OCI-LY7 (cell line): Measurements from ENCODE around the gene GPRC5D.

Experiments
- EZH2phosphoT487 ChIP-seq: fragments of 200-600 bp; sonication (generic); IDR thresholded peaks from 2 replicates; pipeline ENCODE4 v1.6.1; 2018; ENCODE audit warnings: low read depth, borderline replicate concordance, mild to moderate bottlenecking, mixed run types, antibody characterized with exemption, low read length, moderate library complexity, mixed read lengths
- TF ChIP-seq, protein P1 (sequence below): fragments of 200-600 bp; sonication (generic); conservative IDR thresholded peaks from 2 replicates; pipeline ENCODE4 v1.5.1; 2014; ENCODE audit warnings: mild to moderate bottlenecking, antibody characterized with exemption, low read length, moderate library complexity, mixed read lengths

DNA sequence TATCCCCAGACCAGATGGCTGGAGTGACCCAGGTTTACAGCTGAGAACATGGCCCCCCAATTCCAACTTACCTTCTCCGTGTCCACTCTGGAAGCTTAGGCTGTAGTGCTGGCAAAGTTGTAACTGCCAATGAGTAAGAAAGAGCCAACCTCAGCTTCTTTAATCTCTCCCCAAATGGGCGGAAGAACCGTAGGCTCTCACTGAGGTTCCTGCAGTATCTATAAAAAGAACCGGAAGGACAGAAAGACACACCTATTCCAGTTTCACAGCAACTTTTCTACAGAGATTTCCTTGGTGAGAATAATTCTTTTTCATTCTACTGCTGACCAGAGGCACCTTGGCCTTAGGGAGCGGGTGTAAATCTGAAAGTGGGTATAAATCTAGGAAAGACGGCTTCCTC is at the start of gene GPRC5D:
- TF ChIP-seq, protein P1, sequence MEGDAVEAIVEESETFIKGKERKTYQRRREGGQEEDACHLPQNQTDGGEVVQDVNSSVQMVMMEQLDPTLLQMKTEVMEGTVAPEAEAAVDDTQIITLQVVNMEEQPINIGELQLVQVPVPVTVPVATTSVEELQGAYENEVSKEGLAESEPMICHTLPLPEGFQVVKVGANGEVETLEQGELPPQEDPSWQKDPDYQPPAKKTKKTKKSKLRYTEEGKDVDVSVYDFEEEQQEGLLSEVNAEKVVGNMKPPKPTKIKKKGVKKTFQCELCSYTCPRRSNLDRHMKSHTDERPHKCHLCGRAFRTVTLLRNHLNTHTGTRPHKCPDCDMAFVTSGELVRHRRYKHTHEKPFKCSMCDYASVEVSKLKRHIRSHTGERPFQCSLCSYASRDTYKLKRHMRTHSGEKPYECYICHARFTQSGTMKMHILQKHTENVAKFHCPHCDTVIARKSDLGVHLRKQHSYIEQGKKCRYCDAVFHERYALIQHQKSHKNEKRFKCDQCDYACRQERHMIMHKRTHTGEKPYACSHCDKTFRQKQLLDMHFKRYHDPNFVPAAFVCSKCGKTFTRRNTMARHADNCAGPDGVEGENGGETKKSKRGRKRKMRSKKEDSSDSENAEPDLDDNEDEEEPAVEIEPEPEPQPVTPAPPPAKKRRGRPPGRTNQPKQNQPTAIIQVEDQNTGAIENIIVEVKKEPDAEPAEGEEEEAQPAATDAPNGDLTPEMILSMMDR, result no peak
- TF ChIP-seq EZH2phosphoT487, result no peak
